ENCODE measurements around the gene CC2D2A. TPM values are rescaled to one million over a fixed set of nuclear protein-coding genes. Genes with fewer than 3 reads are reported as not detected.

The CC2D2A gene
- total and polyA plus RNA-seq, 9 of the 15 experiments (the other 6 are each of a cell fraction or from before 2014, with no cell fraction given) = 0.36 to 2.5 (median 1.6) TPM

DNA sequence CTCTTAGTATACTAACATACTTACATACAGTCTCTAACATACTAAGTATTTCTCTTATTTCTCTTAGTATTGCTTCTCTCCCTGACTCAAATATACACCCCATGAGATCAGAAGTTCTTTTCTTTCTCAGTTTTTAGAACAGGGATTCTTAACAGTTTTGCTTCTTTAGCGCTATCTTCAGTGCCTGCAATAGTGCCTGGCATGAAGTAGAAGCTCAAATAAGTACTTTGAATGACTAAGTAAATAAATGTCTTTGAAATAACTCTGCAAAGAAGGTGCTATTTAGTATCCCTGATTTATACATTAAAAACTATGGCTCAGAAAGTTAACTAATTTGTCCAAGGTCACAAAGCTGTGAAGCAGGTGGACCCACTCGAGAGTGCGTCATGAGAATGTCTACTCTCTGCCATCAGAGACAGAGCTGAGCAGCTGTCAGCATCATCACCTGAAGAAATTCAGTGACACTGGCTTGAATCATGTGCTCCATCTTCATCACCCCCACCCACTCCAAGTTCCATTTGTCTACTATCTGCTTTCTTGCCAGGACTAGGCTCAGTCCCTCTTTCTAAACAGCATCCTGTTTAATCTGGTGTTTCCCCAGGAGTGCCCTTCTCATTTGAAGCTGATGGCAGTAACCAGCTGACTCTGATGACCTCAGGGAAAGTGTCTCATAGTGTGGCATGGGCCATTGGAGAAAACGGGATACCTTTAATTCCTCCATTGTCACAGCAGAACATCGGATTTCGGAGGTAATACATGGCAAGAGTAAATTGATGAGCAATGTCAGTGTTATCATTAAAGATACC, 83.1 kb downstream of the CC2D2A start:
- Histone ChIP-seq H3K36me3 (ENCODE audit: control insufficient read depth, insufficient read depth, low read length) (no peaks in the 10 kb centered on the region), H3K79me2 (ENCODE audit: control insufficient read depth, insufficient read depth, low read length) (no peaks in the 10 kb centered on the region), H3K9me3 (replicated peaks; ENCODE audit: control insufficient read depth, insufficient read depth, low read depth, low read length) (no peaks in the 10 kb centered on the region), H4K20me1 (replicated peaks; ENCODE audit: control insufficient read depth, insufficient read depth, low read length) (no peaks in the 10 kb centered on the region), H3K4me2 (ENCODE audit: insufficient read depth, low read length) (no peak overlapping the region), H3K4me3 (no peak overlapping the region), H3K9ac (ENCODE audit: insufficient read depth in 1 of 2, low read depth in 2 of 2, low read length in 2 of 2) (no peak overlapping the region), H3K27me3 (ENCODE audit: control insufficient read depth in 2 of 2, insufficient read depth in 2 of 2, low read length in 2 of 2) (no peaks in the 10 kb centered on the region), H3K4me1 (replicated peaks in 1 of 2; ENCODE audit: control insufficient read depth in 2 of 2, insufficient read depth in 2 of 2, low read length in 2 of 2) (no peaks in the 10 kb centered on the region), H3K9me1 (ENCODE audit: control insufficient read depth, insufficient read depth, low read length) (no peaks in the 10 kb centered on the region), H2AFZ (ENCODE audit: low read depth, low read length) (no peak overlapping the region), H3K27ac (ENCODE audit: extremely low read depth, low read depth, low read length) (no peak overlapping the region)
- POLR2A ChIA-PET = no interaction called here
- intact Hi-C loops (cut with micrococcal nuclease) (no loop called here), in situ Hi-C loops (cut with MboI) (no loop called here)
- CTCF ChIA-PET (ENCODE audit: low intra/inter-chr PET ratio) = no interaction called here
- DNase-seq (ENCODE audit: extremely low read depth in 1 of 4, low spot score in 3 of 4) (no peak), FAIRE-seq (no peak), ATAC-seq (no peak)
- no peak for TF ChIP-seq U2AF2 (optimal IDR thresholded peaks at IDR 0.05; ENCODE audit: low read depth, low read length)
- WGBS (ENCODE audit: insufficient coverage, low coverage, missing lambda C conversion rate) = 30% methylated on average over 6 of the region's 6 CpGs
- no TSS peak for BruUV-seq (replicated peaks)

DNA sequence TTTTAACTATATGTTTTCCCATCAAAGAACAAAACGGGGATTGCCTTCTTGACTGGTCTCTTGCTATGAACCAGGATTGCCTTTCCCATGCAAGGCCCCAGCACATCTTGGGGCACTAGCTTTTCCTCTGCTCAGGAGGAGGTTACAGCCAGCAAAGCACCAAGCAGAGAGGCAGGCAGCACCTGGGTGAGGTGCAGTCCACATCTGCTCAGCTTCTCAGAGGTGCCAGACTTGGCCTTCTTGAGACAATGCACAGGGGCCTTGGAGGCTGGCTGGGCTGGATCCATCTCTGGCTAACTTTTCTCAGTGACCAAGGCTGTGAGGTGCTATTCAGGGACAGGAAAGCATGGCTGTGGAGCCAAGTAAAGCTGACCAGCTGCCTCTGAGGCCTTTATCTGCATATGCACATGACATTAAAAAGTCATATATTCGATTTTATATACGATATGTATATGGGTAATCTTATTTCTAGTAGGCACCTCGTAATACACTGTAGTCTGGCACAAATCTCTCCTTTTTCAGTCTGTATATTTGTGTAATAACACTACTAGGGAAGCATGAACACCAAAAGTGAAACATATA, 86.9 kb downstream of the CC2D2A start:
- Histone ChIP-seq H3K9me3 (replicated peaks; ENCODE audit: control insufficient read depth, insufficient read depth, low read depth, low read length) (no peaks in the 10 kb centered on the region), H4K20me1 (replicated peaks; ENCODE audit: control insufficient read depth, insufficient read depth, low read length) (no peaks in the 10 kb centered on the region), H3K27me3 (ENCODE audit: control insufficient read depth in 2 of 2, insufficient read depth in 2 of 2, low read length in 2 of 2) (no peaks in the 10 kb centered on the region), H3K9me1 (ENCODE audit: control insufficient read depth, insufficient read depth, low read length) (no peaks in the 10 kb centered on the region), H2AFZ (ENCODE audit: low read depth, low read length) (no peak overlapping the region), H3K4me1 (replicated peaks in 1 of 2; ENCODE audit: control insufficient read depth in 2 of 2, insufficient read depth in 2 of 2, low read length in 2 of 2) (no peaks in the 10 kb centered on the region), H3K4me3 (no peak overlapping the region), H3K79me2 (ENCODE audit: control insufficient read depth, insufficient read depth, low read length) (no peaks in the 10 kb centered on the region), H3K9ac (ENCODE audit: insufficient read depth in 1 of 2, low read depth in 2 of 2, low read length in 2 of 2) (no peak overlapping the region), H3K36me3 (ENCODE audit: control insufficient read depth, insufficient read depth, low read length) (no peaks in the 10 kb centered on the region), H3K27ac (ENCODE audit: extremely low read depth, low read depth, low read length) (no peak overlapping the region), H3K4me2 (ENCODE audit: insufficient read depth, low read length) (no peak overlapping the region)
- intact Hi-C loops (cut with micrococcal nuclease) (no loop called here), in situ Hi-C loops (cut with MboI) (no loop called here)
- FAIRE-seq = no peak
- WGBS (ENCODE audit: insufficient coverage, low coverage, missing lambda C conversion rate) = 13% methylated on average over 4 of the region's 4 CpGs
- TF ChIP-seq ZNF699 (CRISPR knock-in tag; IDR thresholded peaks at IDR 0.05; ENCODE audit: insufficient replicate concordance) = no peak
- DNase-seq (ENCODE audit: extremely low read depth in 1 of 4, low spot score in 3 of 4) = no peak
- no peak for ATAC-seq
- CTCF ChIA-PET (ENCODE audit: low intra/inter-chr PET ratio) = no interaction called here
- POLR2A ChIA-PET = no interaction called here
- no TSS peak for BruUV-seq (replicated peaks)

Data from K562 (cell line).